Uterus (tissue), 4 donors: Measurements from ENCODE around the gene KCNG2. TPM values are rescaled to one million over a fixed set of nuclear protein-coding genes. Genes with fewer than 3 reads are reported as not detected.

Source experiments
- DNase-seq, 2 donors: peaks; one replicate each; pipeline ENCODE4 v3.0.0-alpha.2; 2019 to 2020
- H3K27ac ChIP-seq, 2 donors: fragments of 200-600 bp; sonication (generic); 1 replicate in 1 of 2; 2 replicates in 1 of 2; pipeline ENCODE4 v1.5.1; 2016 to 2018
- H3K27me3 ChIP-seq, 2 donors: fragments of 200-600 bp; sonication (generic); one replicate each; pipeline ENCODE4 v1.5.1; 2018 to 2019; ENCODE audit warnings: control low read depth in 1 of 2
- H3K36me3 ChIP-seq, 2 donors: fragments of 200-600 bp; sonication (generic); one replicate each; pipeline ENCODE4 v1.5.1; 2019; ENCODE audit warnings: control low read depth in 1 of 2
- H3K4me1 ChIP-seq, 2 donors: fragments of 200-600 bp; sonication (generic); one replicate each; pipeline ENCODE4 v1.5.1; 2018 to 2019; ENCODE audit warnings: control low read depth in 1 of 2
- H3K4me3 ChIP-seq, 2 donors: fragments of 200-600 bp; sonication (generic); 1 replicate in 1 of 2; 2 replicates in 1 of 2; pipeline ENCODE4 v1.5.1; 2018 to 2019; ENCODE audit warnings: mild to moderate bottlenecking in 1 of 2
- H3K9me3 ChIP-seq, 2 donors: fragments of 200-600 bp; sonication (generic); one replicate each; pipeline ENCODE4 v1.5.1; 2019; ENCODE audit warnings: control low read depth in 1 of 2
- POLR2A ChIP-seq, 2 donors: fragments of 450-650 bp; IDR thresholded peaks; one replicate each; pipeline ENCODE4 v1.6.1; 2016; ENCODE audit warnings: antibody characterized with exemption in 2 of 2, mild to moderate bottlenecking in 1 of 2, moderate library complexity in 1 of 2
- intact Hi-C: fragments of 100-400 bp; cut with DNase I; formaldehyde crosslinking; loops from one replicate; pipeline ENCODE4 v1.15.1; 2023; ENCODE audit warnings: low total_unique reads
- total RNA-seq, 4 donors: library from RNA; depleted of rRNA in 3 of 4; stranded (reverse); fragments of >200 nt in 3 of 4; gene quantifications; one replicate each; pipeline versions ENCODE4 v1.1.0 to v1.2.4, GENCODE V29; 2014 to 2023
- TF ChIP-seq, protein P1 (sequence below), 4 experiments: fragments of 200-600 bp in 2 of 4; fragments of 450-650 bp in 2 of 4; sonication (generic) in 2 of 4; IDR thresholded peaks; one replicate each; pipeline ENCODE4 v1.5.1; 2016 to 2019; ENCODE audit warnings: antibody characterized with exemption in 4 of 4, mild to moderate bottlenecking in 2 of 4, moderate library complexity in 1 of 4
- donor health status: DM: yes; HTN: yes; CAD: no.

The KCNG2 gene
- total RNA-seq, 4 donors from 2014 or later = 0.59 TPM; not detected in 3

DNA sequence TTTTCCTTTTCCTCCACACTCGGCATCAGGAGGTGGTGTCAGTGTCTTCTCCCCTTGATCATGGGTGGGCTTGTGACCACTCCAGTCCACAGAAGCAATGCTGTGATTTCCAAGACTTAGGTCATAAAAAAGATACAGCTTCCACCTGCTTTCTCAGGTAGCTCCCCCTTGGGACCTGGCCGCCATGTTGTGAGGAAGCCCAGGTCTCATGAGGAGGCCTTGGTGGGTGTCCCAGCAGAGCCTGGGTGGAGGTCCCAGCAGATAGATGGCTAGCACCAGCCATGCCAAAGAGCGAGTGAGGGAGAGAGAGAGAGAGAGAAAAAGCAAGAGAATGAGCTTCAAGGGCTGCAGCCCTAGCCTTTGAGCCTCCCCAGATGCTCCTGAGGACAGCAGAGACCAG lies 137.8 kb downstream of the KCNG2 start:
- no peaks in the 10 kb centered on the region for H3K27me3 ChIP-seq
- no peaks in the 10 kb centered on the region for H3K36me3 ChIP-seq
- peak in 1 of 2 donors; percentile 3 for DNase-seq
- intact Hi-C loops = no loop called here
- H3K27ac ChIP-seq = no peak overlapping the region
- no peaks in the 10 kb centered on the region for H3K4me1 ChIP-seq
- TF ChIP-seq, protein P1, sequence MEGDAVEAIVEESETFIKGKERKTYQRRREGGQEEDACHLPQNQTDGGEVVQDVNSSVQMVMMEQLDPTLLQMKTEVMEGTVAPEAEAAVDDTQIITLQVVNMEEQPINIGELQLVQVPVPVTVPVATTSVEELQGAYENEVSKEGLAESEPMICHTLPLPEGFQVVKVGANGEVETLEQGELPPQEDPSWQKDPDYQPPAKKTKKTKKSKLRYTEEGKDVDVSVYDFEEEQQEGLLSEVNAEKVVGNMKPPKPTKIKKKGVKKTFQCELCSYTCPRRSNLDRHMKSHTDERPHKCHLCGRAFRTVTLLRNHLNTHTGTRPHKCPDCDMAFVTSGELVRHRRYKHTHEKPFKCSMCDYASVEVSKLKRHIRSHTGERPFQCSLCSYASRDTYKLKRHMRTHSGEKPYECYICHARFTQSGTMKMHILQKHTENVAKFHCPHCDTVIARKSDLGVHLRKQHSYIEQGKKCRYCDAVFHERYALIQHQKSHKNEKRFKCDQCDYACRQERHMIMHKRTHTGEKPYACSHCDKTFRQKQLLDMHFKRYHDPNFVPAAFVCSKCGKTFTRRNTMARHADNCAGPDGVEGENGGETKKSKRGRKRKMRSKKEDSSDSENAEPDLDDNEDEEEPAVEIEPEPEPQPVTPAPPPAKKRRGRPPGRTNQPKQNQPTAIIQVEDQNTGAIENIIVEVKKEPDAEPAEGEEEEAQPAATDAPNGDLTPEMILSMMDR (IDR thresholded peaks at IDR 0.05) = no peak
- no peak for TF ChIP-seq POLR2A (IDR thresholded peaks at IDR 0.05)
- H3K4me3 ChIP-seq = no peak overlapping the region
- H3K9me3 ChIP-seq = peaks cover 0 to 26% of the 10 kb centered on the region in 2 donors

DNA sequence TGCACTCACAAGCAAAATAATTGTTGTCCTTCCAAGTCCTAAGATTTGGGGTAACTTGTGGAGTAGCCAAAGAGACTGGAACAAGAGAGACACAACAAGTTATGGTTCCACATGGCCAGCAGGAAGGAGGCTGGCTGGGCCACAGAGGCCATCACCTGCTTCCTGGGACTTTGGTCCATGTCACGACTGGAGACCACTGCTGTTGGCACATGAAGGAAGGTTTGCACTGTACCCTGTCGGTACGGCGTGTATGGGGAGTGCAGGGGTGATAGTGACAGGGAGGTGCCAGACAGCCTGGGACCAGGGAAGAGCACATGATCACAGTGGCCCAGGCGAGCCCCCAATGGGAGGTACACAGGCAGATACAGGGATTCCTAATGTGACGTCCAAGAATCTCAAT lies 138.2 kb downstream of the KCNG2 start:
- TF ChIP-seq POLR2A (IDR thresholded peaks at IDR 0.05) = no peak
- TF ChIP-seq, protein P1 (IDR thresholded peaks at IDR 0.05) = no peak
- peak in 1 of 2 donors; percentile 5 for DNase-seq
- Histone ChIP-seq H3K4me1 (no peaks in the 10 kb centered on the region), H3K27ac (no peak overlapping the region), H3K27me3 (no peaks in the 10 kb centered on the region), H3K36me3 (no peaks in the 10 kb centered on the region), H3K9me3 (peaks cover 0 to 22% of the 10 kb centered on the region in 2 donors), H3K4me3 (no peak overlapping the region)
- intact Hi-C loops = no loop called here

DNA sequence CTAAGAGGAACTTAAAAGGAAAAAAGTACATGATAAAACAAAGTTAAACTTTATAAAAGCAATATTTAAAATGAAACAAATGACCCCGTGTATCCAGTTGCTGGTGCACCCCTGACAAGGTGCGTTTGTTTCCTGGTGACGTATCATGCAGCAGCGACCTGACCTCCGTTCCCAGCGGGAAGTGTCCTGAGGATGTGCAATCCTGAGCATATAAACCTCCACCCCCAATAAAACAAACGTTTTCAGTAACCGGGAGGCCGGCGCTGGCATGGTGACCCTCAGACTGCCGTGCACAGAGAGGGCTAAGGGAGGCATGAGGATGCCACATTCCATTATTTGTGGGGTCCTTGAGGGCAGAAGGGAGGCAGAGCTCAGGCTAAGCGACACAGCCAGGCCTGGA lies 138.9 kb downstream of the KCNG2 start:
- peaks cover 0 to 19% of the 10 kb centered on the region in 2 donors for H3K9me3 ChIP-seq
- TF ChIP-seq, protein P1 (IDR thresholded peaks at IDR 0.05) = no peak
- no peak for TF ChIP-seq POLR2A (IDR thresholded peaks at IDR 0.05)
- H3K4me3 ChIP-seq = no peak overlapping the region
- no peaks in the 10 kb centered on the region for H3K4me1 ChIP-seq
- peak in 1 of 2 donors; percentile 5 for DNase-seq
- no peaks in the 10 kb centered on the region for H3K36me3 ChIP-seq
- intact Hi-C loops = no loop called here
- H3K27me3 ChIP-seq = no peaks in the 10 kb centered on the region
- H3K27ac ChIP-seq = no peak overlapping the region

DNA sequence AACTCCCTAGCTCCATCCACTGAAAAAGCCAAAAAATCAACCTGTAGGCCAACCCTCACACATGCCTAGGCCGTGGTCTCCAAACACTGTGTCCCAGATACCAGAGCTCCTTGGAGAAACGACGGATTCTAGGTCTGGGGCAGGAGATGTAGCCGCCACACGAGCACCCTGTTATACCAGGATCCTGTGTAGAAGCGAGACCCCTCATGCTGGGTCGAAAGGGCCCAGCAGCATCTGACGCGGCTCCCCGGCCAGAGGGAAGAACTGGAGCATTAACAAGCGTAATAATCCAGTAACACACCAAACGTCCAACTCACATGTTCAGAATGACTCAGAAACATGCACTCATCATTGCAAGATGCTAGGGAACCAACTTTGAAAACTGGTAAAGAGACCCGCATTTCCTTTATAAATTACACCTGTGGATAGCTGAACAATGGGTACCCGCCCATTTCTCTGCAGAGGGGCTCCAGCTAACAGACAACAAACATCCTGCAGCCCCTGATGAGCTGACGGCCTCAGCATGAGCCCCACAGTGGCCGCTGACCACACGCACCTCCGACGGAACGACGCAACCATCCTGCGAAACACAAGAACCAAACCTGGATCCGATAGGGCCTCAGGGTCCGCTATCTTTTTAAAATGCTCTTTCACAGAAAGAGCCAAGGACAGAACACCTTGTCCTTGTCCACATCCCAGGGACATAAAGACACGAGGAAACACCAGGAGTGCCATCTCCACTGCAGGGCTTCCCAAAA lies 139.5 kb downstream of the KCNG2 start:
- DNase-seq = peak; percentile 2
- Histone ChIP-seq H3K4me1 (no peaks in the 10 kb centered on the region), H3K27ac (no peak overlapping the region), H3K36me3 (no peaks in the 10 kb centered on the region), H3K27me3 (no peaks in the 10 kb centered on the region), H3K4me3 (no peak overlapping the region), H3K9me3 (peaks cover 0 to 14% of the 10 kb centered on the region in 2 donors)
- no peak for TF ChIP-seq POLR2A (IDR thresholded peaks at IDR 0.05)
- TF ChIP-seq, protein P1 (IDR thresholded peaks at IDR 0.05) = no peak
- intact Hi-C loops = no loop called here

DNA sequence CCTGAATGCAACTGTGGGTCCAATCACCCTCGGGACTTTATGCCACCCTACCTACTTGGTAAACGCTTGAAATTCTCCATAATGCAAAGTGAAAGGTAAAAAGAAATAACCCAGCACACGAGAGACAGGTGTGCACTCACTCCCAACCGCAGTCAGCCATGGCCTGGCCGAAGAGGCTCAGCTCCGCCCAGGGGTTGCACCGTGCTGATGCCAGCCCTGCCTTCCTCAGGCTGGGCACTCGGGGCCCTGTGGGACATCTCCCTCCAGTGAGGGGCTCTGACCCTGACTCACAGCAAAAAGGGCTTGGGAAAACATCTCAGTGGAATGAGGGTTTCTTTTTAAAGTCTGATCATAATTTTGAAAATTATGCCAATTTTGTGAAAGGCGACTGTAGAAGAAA lies 140.5 kb downstream of the KCNG2 start:
- peaks cover 0 to 5% of the 10 kb centered on the region in 2 donors for H3K9me3 ChIP-seq
- H3K4me1 ChIP-seq = no peaks in the 10 kb centered on the region
- H3K4me3 ChIP-seq = no peak overlapping the region
- no peak overlapping the region for H3K27ac ChIP-seq
- H3K36me3 ChIP-seq = no peaks in the 10 kb centered on the region
- intact Hi-C loops = no loop called here
- DNase-seq = no peak
- no peak for TF ChIP-seq POLR2A (IDR thresholded peaks at IDR 0.05)
- TF ChIP-seq, protein P1 (IDR thresholded peaks at IDR 0.05) = no peak
- no peaks in the 10 kb centered on the region for H3K27me3 ChIP-seq
